B cell (primary cell): ENCODE results near the gene TFF2. TPM values are rescaled to one million over a fixed set of nuclear protein-coding genes. Genes with fewer than 3 reads are reported as not detected.

Source experiments
- ATAC-seq: fragments of 200-7000 bp; cut with Tn5 transposase; one replicate; pipeline ENCODE4 v1.10.0; 2021; ENCODE audit warnings: low read depth, mild to moderate bottlenecking, moderate number of reproducible peaks, moderate library complexity
- CTCF ChIA-PET: fragments of 350-600 bp; sonication (Branson Sonifier 250); formaldehyde crosslinking; loops from one replicate; lab custom pipeline; 2021; ENCODE audit warnings: antibody characterized with exemption, inconsistent platforms; lab: Charles Lee
- POLR2A ChIA-PET: fragments of 350-600 bp; sonication (Branson Sonifier 250); formaldehyde crosslinking; loops from one replicate; lab custom pipeline; 2021; ENCODE audit warnings: antibody characterized with exemption; lab: Charles Lee
- DNase-seq: peaks from one replicate; pipeline ENCODE4 v3.0.0; 2013
- H2AFZ ChIP-seq: 2 replicates; pipeline ENCODE4 v1.6.1; 2012; ENCODE audit warnings: mild to moderate bottlenecking, low read depth, low read length; ENCODE audit not compliant: insufficient read depth, poor library complexity, severe bottlenecking
- H3K27ac ChIP-seq, 2 donors: 1 replicate in 1 of 2; 2 replicates in 1 of 2; pipeline ENCODE4 v1.5.1; 2012 to 2013; ENCODE audit warnings: low read length in 2 of 2, mild to moderate bottlenecking in 2 of 2, moderate library complexity in 1 of 2
- H3K27me3 ChIP-seq, 4 experiments: fragments of 200-600 bp in 1 of 4; sonication (generic) in 1 of 4; replicated peaks in 1 of 4; 1 replicate in 2 of 4; 2 replicates in 2 of 4; pipeline versions ENCODE4 v1.6.1 to v1.7.0; 2013 to 2016; ENCODE audit warnings: low read length in 3 of 4, mild to moderate bottlenecking in 2 of 4, mixed read lengths in 1 of 4, moderate library complexity in 1 of 4; ENCODE audit not compliant: insufficient read depth in 4 of 4, control insufficient read depth in 3 of 4; ENCODE audit errors: control extremely low read depth in 1 of 4
- H3K36me3 ChIP-seq, 2 experiments: replicated peaks in 1 of 2; 1 replicate in 1 of 2; 2 replicates in 1 of 2; pipeline versions ENCODE4 v1.6.1 to v1.7.1; 2013; ENCODE audit warnings: low read length in 1 of 2; ENCODE audit not compliant: insufficient read depth in 2 of 2, control insufficient read depth in 1 of 2; ENCODE audit errors: control extremely low read depth in 1 of 2, extremely low read depth in 1 of 2
- H3K4me1 ChIP-seq, 2 donors: fragments of 200-600 bp in 1 of 2; sonication (generic) in 1 of 2; 1 replicate in 1 of 2; 2 replicates in 1 of 2; pipeline versions ENCODE4 v1.5.1 to v1.6.1; 2013 to 2017; ENCODE audit warnings: low read length in 2 of 2; ENCODE audit not compliant: control insufficient read depth in 2 of 2, insufficient read depth in 2 of 2
- H3K4me2 ChIP-seq: replicated peaks from 2 replicates; pipeline ENCODE3; 2012; ENCODE audit warnings: mild to moderate bottlenecking, low read depth, low read length; ENCODE audit not compliant: poor library complexity, severe bottlenecking
- H3K4me3 ChIP-seq, 5 experiments: fragments of 200-600 bp in 1 of 5; sonication (generic) in 1 of 5; 1 replicate in 3 of 5; 2 replicates in 2 of 5; pipeline versions ENCODE4 v1.5.1 to v1.7.0; 2011 to 2016; ENCODE audit warnings: low read length in 4 of 5, mild to moderate bottlenecking in 4 of 5, low read depth in 2 of 5, control low read depth in 1 of 5, moderate library complexity in 1 of 5; ENCODE audit not compliant: insufficient read depth in 1 of 5; ENCODE audit errors: control extremely low read depth in 1 of 5, extremely low read depth in 1 of 5
- H3K79me2 ChIP-seq: fragments of 200-600 bp; sonication (generic); one replicate; pipeline ENCODE4 v1.6.0; 2016; ENCODE audit warnings: low read length; ENCODE audit not compliant: control insufficient read depth, insufficient read depth
- H3K9ac ChIP-seq: fragments of 200-600 bp; sonication (generic); 2 replicates; pipeline ENCODE4 v1.6.1; 2017; ENCODE audit warnings: mild to moderate bottlenecking, low read length, moderate library complexity
- H3K9me3 ChIP-seq, 3 donors: one replicate each; pipeline versions ENCODE4 v1.6.1 to v1.7.1; 2013; ENCODE audit warnings: low read length in 2 of 3; ENCODE audit not compliant: control insufficient read depth in 2 of 3, insufficient read depth in 1 of 3; ENCODE audit errors: control extremely low read depth in 1 of 3
- H4K20me1 ChIP-seq: 2 replicates; pipeline ENCODE4 v1.6.0; 2012; ENCODE audit warnings: mild to moderate bottlenecking, low read length; ENCODE audit not compliant: insufficient read depth, control insufficient read depth, poor library complexity, severe bottlenecking
- H3K27ac Mint-ChIP-seq: one replicate; pipeline ENCODE4 v1.8.0; 2021; ENCODE audit warnings: mixed read lengths
- H3K27me3 Mint-ChIP-seq: one replicate; pipeline ENCODE4 v1.8.0; 2021; ENCODE audit warnings: mixed read lengths
- H3K4me1 Mint-ChIP-seq: one replicate; pipeline ENCODE4 v1.8.0; 2021; ENCODE audit warnings: mixed read lengths
- H3K4me3 Mint-ChIP-seq: one replicate; pipeline ENCODE4 v1.8.0; 2021; ENCODE audit warnings: mixed read lengths
- H3K9me3 Mint-ChIP-seq: one replicate; pipeline ENCODE4 v1.8.0; 2022; ENCODE audit warnings: mixed read lengths; ENCODE audit not compliant: insufficient read depth
- CTCF ChIP-seq: fragments of 200-600 bp; IDR thresholded peaks from one replicate; pipeline ENCODE4 v1.8.0; 2022; ENCODE audit warnings: antibody characterized with exemption, mild to moderate bottlenecking
- EZH2 ChIP-seq: IDR thresholded peaks from 2 replicates; pipeline ENCODE4 v1.6.1; 2012; ENCODE audit warnings: borderline replicate concordance, low read depth, mild to moderate bottlenecking, moderate library complexity, low read length; ENCODE audit not compliant: insufficient read depth, poor library complexity, severe bottlenecking
- WGBS: methylation state at CpG from one replicate; pipeline ENCODE4 v1.1.5; 2013; ENCODE audit warnings: missing lambda C conversion rate; ENCODE audit not compliant: insufficient coverage; 5-methylcytosine and 5-hydroxymethylcytosine counted together
- intact Hi-C: fragments of 100-400 bp; cut with micrococcal nuclease; formaldehyde crosslinking; loops from one replicate; pipeline ENCODE4 v1.10.0; 2022
- polyA plus RNA-seq: library from polyadenylated mRNA; depleted of rRNA; stranded (reverse); fragments of >200 nt; gene quantifications from 2 replicates; pipeline ENCODE4 v1.2.3, GENCODE V29; 2012
- total RNA-seq, 2 donors: library from RNA; stranded (reverse); fragments of 120-200 nt in 1 of 2; gene quantifications; 1 replicate in 1 of 2; 2 replicates in 1 of 2; pipeline versions ENCODE4 v1.2.3 to v1.2.4, GENCODE V29; 2013 to 2022

Gene TFF2
- total and polyA plus RNA-seq, 2 donors (not counting 1 experiment from before 2014, with no cell fraction given) = not detected

GRCh38 chr21:42340187-42341050 is 10.4 kb downstream of the TFF2 start:
- H3K4me2 ChIP-seq = no peak overlapping the region

More at GRCh38 chr21:42340187-42341050, 10.4 kb downstream of the TFF2 start:
- DNase-seq (no peak), ATAC-seq (no peak)
- TF ChIP-seq CTCF (no peak), EZH2 (no peak)
- Mint-ChIP-seq H3K4me1 (peaks cover 8% of the 10 kb centered on the region), H3K9me3 (no peaks in the 10 kb centered on the region), H3K27me3 (peaks cover 9% of the 10 kb centered on the region), H3K27ac (no peak overlapping the region), H3K4me3 (no peak overlapping the region)
- Histone ChIP-seq H4K20me1 (no peaks in the 10 kb centered on the region), H3K9me3 (no peaks in the 10 kb centered on the region), H3K4me3 (no peak overlapping the region), H3K36me3 (no peaks in the 10 kb centered on the region), H3K27ac (no peak overlapping the region), H2AFZ (no peak overlapping the region), H3K9ac (no peak overlapping the region), H3K4me1 (peaks cover 7 to 8% of the 10 kb centered on the region in 2 donors), H3K27me3 (peaks cover 0 to 9% (median 4%) of the 10 kb centered on the region in 4 experiments), H3K79me2 (no peaks in the 10 kb centered on the region)
- CTCF ChIA-PET = interaction anchor here (0.9 to 3.5 kb wide), 6 partner anchors 30 to 196 kb away, joined by 3 to 12 read pairs (median 4); no protein-coding TSS in a partner anchor
- 90% methylated on average over 23 of the region's 24 CpGs for WGBS
- intact Hi-C loops = no loop called here
- POLR2A ChIA-PET = no interaction called here
